ENCODE results near the gene PPP2R3B. TPM values are rescaled to one million over a fixed set of nuclear protein-coding genes. Genes with fewer than 3 reads are reported as not detected.
"Not testable (repeated sequence)": the region's sequence is repeated elsewhere in the genome, so short reads cannot be mapped to it uniquely, and the experiment has no call there.

PPP2R3B gene
- total RNA-seq, 1 donor from 2014 or later: 36.1 TPM

DNA sequence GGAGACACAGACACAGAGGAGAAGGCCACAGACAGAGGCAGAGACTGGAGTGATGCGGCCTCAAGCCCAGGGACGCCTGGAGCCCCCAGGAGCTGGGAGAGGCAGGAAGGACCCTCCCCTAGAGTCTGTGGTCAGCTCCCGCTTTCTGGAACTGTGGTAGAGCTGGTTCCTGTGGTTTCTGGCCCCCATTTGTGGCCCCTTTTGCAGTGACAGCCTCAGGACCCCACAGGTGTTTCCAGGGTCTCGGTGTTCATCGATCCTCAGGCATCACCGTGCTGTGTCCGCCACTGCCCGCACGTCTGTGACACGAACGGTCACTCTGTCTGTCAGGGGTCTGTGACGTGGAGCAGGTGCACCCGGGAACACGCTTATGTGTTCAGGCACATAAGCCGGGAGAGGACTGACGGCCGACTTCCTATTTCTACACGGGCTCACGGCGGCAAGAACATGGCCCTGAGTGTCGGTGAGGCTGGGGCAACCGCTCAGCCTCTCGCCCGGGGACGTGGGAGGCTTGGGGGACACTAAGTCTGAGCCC lies 76.0 kb downstream of the PPP2R3B start:
- Mint-ChIP-seq H3K36me3 (ENCODE audit: unreplicated experiment) (peaks cover 10% of the 10 kb centered on the region), H3K4me1 (ENCODE audit: low read depth, unreplicated experiment) (no peaks in the 10 kb centered on the region), H3K4me3 (ENCODE audit: unreplicated experiment) (no peak overlapping the region)

DNA sequence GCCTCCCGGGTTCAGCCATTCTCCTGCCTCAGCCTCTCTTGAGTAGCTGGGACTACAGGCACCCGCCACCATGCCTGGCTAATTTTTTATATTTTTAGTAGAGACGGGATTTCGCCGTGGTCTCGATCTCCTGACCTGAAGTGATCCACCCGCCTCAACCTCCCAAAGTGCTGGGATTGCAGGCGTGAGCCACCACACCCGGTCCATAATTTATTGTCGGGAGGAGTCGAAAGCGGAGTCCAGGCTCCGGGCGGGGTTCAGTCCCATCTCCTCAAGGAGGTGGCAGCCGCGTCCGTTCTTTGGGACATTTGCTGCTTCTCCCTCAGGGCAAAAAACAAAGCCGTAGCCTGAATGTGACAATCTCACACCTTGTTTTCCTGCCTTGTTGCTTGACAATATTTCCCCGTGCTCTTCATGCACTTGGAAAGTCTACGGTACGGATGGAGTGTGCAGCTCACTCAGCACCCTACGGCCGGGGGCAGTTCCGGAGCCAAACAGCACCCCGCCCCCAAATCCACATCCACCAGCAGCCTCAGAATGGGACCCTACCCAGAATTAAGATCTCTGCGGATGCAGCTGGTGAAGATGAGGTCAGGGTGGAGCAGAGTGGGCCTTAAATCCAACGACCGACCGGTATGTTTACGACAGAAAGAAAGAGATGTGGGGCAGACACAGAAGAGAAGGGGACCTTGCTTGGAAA lies 77.7 kb downstream of the PPP2R3B start:
- no peak for DNase-seq
- Mint-ChIP-seq H3K27ac (ENCODE audit: unreplicated experiment) (no peak overlapping the region), H3K36me3 (ENCODE audit: unreplicated experiment) (peaks cover 10% of the 10 kb centered on the region), H3K27me3 (ENCODE audit: unreplicated experiment) (peaks cover 7% of the 10 kb centered on the region), H3K9me3 (ENCODE audit: unreplicated experiment) (peaks cover 10% of the 10 kb centered on the region), H3K4me1 (ENCODE audit: low read depth, unreplicated experiment) (no peaks in the 10 kb centered on the region), H3K4me3 (ENCODE audit: unreplicated experiment) (no peak overlapping the region)
- TF ChIP-seq, protein P1, sequence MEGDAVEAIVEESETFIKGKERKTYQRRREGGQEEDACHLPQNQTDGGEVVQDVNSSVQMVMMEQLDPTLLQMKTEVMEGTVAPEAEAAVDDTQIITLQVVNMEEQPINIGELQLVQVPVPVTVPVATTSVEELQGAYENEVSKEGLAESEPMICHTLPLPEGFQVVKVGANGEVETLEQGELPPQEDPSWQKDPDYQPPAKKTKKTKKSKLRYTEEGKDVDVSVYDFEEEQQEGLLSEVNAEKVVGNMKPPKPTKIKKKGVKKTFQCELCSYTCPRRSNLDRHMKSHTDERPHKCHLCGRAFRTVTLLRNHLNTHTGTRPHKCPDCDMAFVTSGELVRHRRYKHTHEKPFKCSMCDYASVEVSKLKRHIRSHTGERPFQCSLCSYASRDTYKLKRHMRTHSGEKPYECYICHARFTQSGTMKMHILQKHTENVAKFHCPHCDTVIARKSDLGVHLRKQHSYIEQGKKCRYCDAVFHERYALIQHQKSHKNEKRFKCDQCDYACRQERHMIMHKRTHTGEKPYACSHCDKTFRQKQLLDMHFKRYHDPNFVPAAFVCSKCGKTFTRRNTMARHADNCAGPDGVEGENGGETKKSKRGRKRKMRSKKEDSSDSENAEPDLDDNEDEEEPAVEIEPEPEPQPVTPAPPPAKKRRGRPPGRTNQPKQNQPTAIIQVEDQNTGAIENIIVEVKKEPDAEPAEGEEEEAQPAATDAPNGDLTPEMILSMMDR (IDR thresholded peaks at IDR 0.05; ENCODE audit: partially characterized antibody, unreplicated experiment): no peak

More for the DNA sequence above, 76.0 kb downstream of the PPP2R3B start:
- Mint-ChIP-seq H3K27me3 (ENCODE audit: unreplicated experiment) (peaks cover 7% of the 10 kb centered on the region), H3K9me3 (ENCODE audit: unreplicated experiment) (peaks cover 8% of the 10 kb centered on the region), H3K27ac (ENCODE audit: unreplicated experiment) (no peak overlapping the region)
- TF ChIP-seq, protein P1 (IDR thresholded peaks at IDR 0.05; ENCODE audit: partially characterized antibody, unreplicated experiment): no peak
- no peak for DNase-seq

DNA sequence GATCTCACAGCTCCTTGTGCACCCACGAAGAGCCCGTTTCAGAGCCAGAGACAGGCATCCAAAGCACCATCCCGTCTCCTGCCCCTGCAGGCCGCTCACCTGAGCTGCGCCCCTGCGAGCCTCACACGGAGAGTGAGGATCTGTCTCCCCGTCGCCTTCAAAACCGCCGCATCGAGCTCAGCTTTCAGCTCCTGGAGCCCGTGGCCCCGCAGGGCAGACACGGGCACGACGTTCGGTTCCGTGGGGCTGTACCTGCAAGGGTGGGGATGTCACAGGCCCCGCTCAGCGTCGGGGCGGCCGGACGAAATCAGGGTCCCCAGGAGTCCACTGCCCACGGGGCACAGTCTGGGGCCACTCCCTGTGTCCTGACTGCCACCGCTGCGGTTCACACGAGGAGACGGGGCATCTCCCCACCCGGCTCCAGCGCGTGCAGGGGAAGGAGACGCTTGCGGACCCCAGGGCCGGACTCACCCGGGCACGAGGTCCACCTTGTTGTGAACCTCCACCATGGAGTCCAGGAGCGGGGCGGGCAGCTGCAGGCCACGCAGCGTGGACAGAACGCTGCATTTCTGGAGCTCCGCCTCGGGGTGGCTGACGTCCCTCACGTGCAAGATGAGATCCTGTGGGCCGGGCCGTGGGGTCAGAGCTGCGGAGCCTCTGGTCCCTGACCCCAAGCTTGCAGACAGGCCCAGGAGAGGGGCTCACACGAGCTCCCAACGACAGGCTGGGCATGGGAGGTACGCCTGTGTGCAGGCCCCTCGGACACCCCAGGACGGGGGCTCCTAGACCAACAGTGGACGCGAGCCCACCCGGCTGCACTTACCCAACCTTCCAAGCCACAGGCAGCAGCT lies 79.2 kb downstream of the PPP2R3B start:
- Mint-ChIP-seq H3K9me3 (ENCODE audit: unreplicated experiment) (peaks cover 10% of the 10 kb centered on the region), H3K4me1 (ENCODE audit: low read depth, unreplicated experiment) (no peaks in the 10 kb centered on the region), H3K36me3 (ENCODE audit: unreplicated experiment) (peaks cover 10% of the 10 kb centered on the region), H3K4me3 (ENCODE audit: unreplicated experiment) (no peak overlapping the region), H3K27me3 (ENCODE audit: unreplicated experiment) (peaks cover 6% of the 10 kb centered on the region), H3K27ac (ENCODE audit: unreplicated experiment) (no peak overlapping the region)
- TF ChIP-seq, protein P1 (IDR thresholded peaks at IDR 0.05; ENCODE audit: partially characterized antibody, unreplicated experiment): no peak
- no peak for DNase-seq

- not testable (repeated sequence) for H3K4me1 Mint-ChIP-seq (ENCODE audit: low read depth, unreplicated experiment); H3K27ac Mint-ChIP-seq (ENCODE audit: unreplicated experiment); H3K27me3 Mint-ChIP-seq (ENCODE audit: unreplicated experiment); H3K36me3 Mint-ChIP-seq (ENCODE audit: unreplicated experiment); H3K4me3 Mint-ChIP-seq (ENCODE audit: unreplicated experiment); DNase-seq
- H3K9me3 Mint-ChIP-seq (ENCODE audit: unreplicated experiment): peaks cover 10% of the 10 kb centered on the region
These were observed 80.0 kb downstream of the PPP2R3B start for GRCh38 chrX:306614-307251.

- peaks cover 10% of the 10 kb centered on the region for H3K9me3 Mint-ChIP-seq (ENCODE audit: unreplicated experiment)
- H3K27ac Mint-ChIP-seq (ENCODE audit: unreplicated experiment); H3K27me3 Mint-ChIP-seq (ENCODE audit: unreplicated experiment); DNase-seq; H3K4me1 Mint-ChIP-seq (ENCODE audit: low read depth, unreplicated experiment); H3K4me3 Mint-ChIP-seq (ENCODE audit: unreplicated experiment); H3K36me3 Mint-ChIP-seq (ENCODE audit: unreplicated experiment): not testable (repeated sequence)
These were observed 80.7 kb downstream of the PPP2R3B start for GRCh38 chrX:305781-306613.
